IPS DF 19.7 (cell line): ENCODE results near the gene BRF1.
"Not testable (repeated sequence)": the region's sequence is repeated elsewhere in the genome, so short reads cannot be mapped to it uniquely, and the experiment has no call there.

ENCODE experiments used
- DNase-seq: peaks from one replicate; pipeline ENCODE4 v3.0.0-alpha.2; 2013; ENCODE audit warnings: low read depth, low spot score

The BRF1 gene

DNA sequence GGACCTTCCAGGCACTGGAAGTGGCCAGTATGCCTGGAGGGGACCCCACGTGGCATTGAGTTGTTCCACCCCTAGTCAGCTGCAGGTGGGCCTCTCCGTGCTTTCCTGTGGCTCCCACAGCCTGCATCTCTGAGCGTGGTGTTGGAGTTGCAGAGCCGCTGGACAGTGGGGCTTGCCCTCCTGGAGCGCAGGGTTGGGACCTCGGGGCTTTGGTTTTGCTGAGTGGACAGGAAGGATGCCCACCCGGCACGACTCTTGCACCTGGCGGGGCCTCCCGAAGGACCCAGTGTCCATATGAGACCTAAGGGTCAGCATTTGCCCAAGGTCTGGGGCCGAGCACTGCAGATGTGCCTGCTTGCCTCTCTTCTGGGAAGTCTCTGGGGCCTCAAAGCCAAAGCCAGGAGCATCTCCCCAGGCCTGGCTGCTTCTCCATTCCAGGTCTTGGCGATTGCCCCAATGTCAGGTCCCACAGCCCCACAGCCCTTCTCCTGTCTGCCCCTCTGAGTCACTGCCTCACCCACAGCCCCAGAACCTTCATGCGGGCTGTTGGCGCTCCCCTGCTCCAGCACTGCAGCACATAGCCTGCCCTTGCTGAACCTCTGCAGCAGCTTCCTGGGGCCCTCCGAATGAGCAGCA lies 15.3 kb upstream of the BRF1 start:
- DNase-seq = no peak

DNA sequence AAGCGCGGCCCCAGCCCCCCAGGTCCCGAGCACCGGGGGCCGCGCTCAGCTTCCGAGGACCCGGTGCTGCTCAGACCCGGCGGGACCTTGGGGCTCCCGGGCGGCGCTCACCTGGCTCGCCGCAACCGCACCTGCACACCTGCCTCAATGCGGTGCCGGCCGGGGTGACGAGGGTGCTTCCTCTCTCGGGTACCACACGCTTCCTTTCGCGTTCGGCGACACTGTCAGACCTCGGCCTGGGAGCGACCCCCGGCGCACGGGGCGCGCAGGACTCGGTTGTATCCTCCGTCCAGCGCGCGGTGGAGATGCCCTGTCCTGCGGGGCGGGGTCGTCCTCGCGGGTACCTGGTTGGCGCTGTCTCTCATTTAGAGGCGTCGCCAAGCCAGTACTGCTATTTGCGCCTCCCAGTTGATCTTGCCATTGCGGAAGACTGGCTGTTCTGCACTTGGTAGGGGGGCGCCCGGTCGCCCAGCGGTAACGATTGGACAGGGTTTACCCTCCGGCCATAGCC lies 14.5 kb upstream of the BRF1 start:
- DNase-seq = no peak

DNA sequence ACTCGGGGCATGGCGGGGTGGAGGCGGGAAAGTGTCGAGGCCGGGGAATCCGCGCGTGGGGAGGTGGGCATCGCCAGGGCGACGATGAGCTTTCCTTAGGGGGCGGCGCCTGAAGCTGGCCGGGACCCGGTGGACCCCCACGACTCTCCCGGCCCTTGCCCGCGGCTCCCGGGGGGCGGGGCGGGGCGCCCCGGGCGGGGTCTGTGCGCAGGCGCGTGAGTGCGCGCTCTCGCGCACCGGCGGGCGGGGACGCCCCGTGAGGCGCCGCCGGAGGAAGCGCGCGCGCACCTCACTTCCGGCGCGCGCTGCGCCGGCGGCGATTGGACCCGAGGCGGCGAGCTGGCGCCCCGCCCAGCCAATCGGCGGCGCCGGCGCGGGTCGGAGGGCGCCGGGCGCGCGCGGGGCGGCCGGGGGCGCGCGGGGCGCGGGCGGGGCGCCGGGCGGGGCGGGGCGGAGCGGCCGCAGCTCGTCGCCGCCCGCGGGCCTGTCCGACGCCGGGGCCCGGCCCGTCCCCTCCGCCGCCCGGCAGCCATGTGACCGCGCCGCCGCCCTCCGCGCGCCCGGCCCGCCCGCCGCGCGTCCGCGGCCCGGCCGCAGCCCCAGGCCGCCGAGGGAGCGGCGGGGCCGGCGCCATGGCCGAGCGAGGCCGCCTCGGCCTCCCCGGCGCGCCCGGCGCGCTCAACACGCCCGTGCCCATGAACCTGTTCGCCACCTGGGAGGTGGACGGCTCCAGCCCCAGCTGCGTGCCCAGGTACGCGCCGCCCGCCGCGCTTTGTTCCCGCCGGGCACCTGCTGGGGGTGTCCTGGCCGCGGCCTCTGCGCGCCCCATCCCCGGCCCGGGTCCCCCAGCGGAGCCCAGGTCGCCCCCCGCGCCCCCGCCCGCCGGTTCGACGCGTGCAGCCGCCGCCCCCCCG lies 13.7 kb upstream of the BRF1 start, which contains the start of gene PACS2:
PACS2 (plus strand) TSS at position 462 of the 914 bp plus-strand sequence; CDS start at position 633, 171 bp downstream.
- no peak for DNase-seq

DNA sequence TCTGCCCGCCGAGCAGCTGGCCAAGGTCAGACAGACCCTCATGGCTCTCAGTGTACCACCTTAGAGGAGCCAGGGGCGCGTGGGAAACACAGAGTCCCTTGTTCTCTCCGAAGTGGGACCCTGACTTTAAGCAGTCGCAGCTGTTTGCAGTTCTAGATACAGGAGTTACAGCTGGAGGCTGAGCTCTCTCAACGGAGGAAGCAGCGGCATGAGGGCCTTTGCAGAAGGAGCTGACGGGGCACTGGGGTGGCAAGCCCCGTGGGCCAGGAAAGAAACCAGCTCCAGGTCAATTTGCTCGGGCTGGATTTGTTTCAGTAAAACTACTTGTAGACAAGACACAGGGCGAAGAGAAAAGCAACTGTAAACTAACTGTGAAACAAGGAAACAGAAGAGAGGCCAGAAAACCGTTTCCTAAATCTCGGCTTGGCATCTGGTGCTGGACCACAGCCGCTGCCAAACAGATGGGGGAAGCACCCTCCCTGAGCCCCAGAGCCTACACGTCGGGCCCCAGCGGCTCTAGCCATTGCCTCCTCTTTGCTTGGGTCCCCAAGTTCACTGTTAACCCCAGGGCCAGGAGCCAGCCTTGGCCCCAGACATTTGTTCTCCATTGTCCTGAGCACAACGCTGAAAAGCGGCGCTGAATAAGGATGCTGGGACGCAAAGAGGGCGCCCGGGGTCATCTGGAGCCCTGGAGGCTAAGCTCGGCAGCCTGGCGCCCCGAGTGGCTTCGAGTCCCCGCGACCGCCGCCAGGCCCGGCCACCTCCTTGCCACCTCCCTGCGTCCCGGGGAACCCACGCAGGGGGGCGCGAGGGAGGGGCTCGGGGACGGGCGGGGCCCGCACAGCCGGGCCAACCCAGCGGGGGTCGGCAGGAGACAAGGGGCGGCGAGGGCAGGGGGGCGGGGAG lies 12.8 kb upstream of the BRF1 start:
- no peak for DNase-seq

DNA sequence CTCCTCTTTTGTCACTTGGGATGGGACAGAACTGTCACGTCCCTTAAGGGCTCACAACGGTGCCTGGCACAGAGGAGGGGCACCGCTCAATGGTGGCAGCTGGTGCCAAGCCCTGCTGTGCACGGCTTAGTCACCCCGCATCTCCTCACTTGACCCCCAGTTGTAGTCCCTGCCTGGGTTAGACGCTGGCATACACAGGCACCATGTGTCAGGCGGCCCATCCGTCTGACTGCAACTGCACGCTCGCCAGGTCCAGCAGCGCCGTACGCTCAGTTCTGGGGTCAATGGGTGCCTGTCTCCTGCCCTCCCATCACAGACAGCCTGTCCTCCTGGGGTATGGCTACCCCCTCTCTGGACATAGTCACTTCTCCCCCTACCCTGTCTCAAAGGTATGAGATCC lies 12.2 kb upstream of the BRF1 start:
- no peak for DNase-seq

DNA sequence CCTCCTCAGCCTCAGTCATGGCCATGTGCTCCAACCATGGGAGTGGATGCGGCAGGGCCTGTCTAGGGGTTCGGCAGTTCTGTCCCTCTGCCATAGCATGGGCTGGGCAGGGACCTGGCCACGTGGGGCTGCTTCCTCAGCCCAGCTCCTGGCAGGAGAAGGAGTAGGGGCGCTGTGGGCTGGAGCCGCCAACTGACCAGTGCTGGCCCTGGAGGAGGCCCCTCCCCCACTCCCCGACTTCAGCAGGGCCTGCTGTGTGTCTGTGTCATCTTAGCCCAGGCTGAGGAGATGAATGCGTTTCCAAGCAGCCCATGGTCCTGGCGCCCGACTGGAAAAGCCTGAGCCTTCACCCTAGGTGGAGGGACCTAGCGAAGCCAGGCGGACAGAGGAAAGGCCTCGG lies 11.0 kb upstream of the BRF1 start:
- DNase-seq = no peak

DNA sequence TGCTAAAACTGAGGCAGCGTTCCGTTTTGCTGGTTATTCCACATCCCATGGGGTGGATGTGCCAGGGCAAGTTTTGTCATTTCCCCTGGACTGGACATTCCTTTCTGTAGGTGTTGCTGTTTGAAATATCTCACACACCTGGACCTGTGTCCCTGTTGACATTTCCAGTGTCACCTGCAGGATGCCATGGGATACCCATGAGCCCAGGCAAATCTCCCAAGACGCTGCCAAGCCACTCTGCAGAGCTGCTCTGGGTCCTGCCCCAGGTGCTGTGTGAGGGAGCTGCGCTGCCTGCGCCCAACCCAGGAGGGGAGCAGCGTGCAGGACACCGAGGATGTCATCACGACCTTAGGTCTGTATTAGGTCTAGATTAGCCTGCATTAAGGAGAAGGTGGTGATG lies 8.6 kb upstream of the BRF1 start:
- DNase-seq = no peak

DNA sequence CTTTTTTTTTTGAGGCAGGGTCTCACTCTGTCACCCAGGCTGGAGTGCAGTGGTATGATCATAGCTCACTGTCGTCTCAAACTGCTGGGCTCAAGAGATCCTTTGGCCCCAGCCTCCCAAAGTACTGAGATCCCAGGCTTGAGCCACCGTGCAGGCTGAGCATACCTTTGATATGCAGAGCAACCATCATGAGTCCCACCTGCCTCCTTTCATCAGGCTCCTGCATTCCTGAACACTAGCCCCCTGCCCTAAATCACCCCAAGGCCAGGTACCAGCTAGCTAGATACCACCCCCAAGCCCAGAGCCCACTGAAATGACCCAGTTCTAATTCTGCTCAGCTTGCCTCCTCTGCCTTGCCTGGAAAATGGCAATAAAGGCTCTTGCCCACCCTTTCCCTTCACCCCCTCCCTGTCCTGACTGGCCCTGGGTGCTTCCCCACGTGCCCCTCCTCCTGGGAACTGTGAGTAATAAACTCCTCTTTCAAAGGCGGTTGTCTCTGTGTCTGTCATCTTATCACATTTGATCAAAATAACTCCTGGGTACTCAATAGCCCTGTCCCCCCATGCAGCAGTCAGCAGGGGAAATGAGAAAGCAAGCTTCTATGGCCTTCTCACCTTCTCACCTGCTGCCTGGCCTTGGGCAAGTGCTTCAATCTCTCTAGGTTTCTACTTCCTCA lies 6.4 kb upstream of the BRF1 start:
- DNase-seq = no peak

DNA sequence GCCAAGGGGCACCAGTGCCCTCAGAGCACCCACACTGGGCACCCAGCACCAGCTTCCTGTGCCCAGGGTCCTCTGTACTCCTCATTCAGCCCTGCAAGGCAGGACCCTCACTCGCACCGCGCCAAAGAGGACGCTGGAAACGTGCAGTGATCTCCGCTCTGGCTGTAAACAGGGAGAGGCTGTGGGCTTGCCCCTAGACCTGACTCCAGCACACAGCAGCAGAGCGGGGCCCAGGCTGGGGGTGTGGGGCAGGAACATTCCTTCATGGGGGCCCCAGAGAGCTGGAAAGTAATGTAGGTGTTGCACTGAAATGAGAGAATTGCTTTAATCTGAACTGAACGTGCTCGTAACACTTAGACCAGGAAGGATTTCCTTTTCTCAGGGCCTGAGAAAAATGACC lies 5.0 kb upstream of the BRF1 start:
- DNase-seq = no peak

DNA sequence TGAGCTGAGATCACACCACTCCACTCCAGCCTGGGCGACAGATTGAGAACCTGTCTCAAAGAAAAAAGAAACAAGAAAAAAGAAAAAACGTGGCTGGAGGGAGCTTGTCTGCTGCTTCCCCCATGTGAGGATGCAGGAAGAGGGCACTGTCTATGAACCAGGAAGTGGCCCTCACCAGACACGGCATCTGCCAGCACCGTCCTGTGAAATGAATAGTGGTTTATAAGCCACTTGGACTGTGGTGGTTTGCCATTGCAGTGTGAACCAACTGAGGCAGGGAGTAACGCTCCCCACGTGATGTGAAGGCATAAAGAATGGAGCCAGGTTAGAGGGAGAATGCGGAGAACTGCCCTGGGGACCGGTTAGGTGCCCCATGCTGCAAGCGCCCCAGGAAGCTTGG lies 4.5 kb upstream of the BRF1 start:
- no peak for DNase-seq

DNA sequence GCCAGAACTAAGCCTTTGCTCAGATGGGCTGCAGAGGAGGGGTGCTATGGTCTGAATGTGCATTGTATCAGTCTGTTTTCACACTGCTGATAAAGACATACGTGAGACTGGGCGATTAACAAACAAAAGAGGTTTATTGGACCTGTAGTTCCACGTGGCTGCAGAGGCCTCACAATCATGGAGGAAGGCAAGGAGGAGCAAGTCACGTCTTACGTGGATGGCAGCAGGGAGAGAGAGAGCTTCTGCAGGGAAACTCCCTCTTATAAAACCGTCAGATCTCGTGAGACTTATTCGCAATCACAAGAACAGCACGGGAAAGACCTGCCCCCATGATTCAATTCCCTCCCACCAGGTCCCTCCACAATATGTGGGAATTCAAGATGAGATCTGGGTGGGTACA lies 3.8 kb upstream of the BRF1 start:
- DNase-seq = no peak

DNA sequence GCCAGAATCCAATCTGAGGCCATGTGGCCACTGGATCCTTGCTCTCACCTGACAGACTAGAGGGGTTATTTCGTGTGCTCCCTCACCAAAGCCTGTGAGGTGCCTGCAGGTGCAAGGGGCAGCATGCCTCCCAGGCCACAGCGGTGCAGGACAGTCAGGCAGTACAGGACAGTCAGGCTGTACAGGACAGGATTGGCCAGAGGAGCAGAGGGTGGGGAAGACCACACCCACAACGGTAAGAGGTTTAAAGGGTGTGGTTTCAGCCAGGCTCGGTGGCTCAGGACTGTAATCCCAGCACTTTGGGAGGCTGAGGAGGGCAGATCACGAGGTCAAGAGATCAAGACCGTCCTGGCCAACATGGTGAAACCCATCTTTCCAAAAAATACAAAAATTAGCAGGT lies 3.1 kb upstream of the BRF1 start:
- no peak for DNase-seq

DNA sequence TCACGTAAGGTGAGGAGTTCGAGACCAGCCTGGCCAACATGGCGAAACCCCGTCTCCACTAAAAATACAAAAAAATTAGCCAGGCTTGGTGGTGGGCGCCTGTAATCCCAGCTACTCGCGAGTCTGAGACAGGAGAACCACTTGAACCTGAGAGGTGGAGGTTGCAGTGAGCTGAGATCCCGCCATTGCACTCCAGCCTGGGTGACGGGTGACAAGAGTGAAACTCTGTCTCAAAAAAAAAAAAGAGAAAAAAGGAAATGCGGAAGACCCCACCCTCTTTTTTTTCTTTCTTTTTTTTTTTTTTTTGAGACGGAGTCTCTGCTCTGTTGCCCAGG lies 1.1 kb upstream of the BRF1 start:
- DNase-seq = not testable (repeated sequence)

DNA sequence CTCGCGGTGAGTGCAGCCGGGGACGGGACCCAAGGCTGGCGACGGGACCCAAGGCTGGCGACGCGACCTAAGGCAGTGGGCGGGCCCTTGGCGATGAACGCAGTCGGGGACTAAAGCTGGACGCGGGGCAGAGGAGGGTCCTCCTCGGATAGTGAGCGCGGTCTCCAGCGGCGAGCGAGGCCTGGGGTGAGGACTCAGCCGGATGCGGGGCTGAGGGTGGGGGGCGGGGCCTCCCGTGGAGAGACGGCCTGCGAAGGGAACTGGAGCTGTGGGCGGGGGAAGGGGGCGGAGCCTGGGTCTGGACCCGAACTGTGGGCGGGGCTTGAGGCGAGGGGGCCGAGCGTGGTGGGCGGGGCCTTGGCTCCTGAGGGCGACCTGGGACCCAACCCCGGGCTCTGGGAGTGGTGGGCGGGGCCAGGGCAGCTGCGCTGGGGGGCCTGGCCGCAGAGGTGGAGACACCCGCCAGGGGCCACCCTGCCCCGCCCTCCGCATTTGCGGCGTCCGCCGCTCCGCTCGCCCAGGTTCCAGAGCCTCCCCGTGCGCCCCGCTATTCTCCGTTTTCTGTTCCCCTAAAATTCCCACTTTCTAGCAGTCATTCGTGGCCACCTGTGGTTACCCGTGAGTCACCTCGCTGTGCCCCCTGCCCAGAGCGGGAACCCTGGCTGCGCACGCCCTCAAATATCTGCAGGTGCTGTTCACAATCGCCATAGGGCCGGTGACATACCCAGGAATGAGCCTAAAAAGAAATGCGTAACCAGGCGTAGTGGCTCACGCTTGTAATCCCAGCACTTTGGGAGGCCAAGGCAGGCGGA lies 508 bp upstream of the BRF1 start:
- DNase-seq = no peak

DNA sequence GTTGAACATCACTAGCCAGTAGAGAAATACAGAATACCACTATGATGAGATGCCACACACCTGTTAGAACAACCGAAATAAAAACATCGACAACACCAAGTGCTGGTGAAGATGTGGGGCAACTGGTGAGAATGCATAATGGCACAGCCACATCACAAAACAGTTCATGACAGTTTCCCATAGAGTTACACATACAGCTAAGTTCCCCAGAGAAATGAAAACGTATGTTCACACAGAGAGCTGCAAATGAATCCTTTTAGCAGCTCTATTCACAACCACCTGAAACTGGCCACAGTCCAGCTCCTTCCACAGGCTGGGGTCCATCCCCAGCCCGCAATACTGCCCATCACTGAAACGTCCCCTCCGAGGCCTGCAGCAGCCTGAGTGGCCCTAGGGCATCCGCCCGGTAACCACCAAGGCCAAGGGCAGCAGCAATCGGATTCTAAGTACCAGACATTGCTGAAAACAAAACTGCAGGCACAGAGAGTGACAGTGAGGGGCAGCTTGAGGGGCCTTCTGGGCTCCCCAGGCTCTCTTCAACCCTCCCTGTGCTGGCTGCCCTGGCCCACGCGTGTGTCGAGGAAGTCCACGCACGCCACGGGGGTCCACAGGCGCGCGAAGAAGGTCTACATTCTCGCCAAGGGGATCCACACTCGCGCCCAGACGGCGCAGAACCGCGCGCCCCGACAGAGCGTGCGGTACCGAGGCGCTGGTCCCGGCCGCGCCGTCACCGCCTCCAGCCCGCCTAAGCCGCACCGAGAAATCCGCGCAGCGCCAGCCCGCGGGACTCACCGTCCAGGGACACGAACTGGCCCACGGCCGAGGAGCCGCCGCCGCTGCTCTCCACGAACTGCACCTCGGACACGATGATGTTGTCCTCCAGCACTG lies 903 bp downstream of the BRF1 start:
- DNase-seq = no peak

DNA sequence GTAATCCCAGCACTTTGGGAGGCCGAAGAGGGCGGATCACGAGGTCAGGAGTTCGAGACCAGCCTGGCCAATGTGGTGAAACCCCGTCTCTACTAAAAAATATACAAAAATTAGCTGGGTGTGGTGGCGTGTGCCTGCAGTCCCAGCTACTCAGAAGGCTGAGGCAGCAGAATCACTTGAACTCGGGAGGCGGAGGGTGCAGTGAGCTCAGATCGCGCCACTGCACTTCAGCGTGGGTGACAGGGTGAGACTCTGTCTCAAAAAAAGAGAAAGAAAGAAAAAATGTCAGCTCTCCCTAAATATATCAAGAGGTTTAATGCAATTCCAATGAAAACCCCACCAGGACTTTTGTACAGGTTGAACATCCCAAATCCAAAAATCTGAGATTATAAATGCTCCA lies 3.5 kb downstream of the BRF1 start:
- not testable (repeated sequence) for DNase-seq

DNA sequence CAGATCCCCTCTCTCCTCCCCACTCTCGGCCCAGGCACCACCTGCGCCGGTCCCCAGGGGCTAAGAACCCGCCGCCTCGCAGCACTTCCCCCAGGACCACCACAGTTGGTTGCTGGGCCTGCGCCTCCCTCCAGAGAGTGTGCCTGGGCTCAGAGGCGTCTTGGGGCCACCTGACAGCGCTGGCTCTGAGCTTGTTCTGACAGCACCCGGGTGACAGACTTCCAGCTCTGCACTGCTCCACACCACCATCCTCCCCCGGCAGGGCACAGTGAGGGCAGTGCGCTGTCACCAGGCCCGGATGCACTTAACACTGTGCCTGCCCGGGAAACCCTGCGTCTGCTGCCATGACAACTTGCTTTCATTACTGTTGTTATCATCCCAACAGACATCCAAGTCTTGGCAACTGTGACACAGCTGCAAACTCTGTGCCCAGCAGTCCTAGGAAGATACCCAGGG lies 6.6 kb downstream of the BRF1 start:
- no peak for DNase-seq

DNA sequence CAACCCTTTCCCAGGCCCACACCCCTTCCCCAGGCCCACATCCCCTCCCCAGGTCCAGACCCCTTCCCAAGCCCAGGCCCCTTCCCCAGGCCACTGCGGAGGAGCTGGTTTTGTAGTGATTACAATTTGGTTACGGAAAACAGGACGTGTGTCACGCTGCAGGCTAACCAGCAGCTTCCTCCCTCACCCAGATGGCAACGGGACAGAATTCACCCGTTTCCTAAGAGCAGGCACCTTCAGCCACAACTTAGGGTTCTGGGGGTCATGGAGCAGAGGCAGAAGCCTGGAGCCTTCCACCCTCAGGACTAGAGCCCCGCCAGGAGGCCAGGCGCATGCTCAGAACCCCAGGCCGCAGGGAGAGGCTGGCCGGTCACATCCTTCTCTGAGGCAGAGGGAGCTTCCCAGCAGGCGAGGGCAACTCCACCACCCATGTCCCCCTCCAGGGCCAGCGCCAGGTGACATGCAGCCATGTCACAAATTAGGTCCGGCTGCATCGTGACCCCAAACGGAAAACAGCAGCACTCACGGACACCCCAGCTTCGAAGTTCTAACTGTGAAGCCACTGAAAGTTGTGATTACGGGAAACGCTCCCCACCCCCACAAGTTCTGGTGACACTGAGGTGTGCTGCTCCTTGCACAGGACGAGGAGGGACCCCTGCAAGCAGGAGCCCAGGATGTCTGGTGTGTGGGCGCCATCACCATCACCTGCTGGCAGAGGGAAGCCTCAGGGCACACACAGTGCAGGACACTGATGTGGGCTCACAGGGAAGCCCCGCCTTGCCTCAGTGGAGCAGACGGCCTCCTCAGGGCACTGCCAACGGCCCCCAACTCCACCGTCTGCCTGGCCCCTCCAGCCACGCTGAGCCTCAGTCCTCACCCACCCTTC lies 7.7 kb downstream of the BRF1 start:
- DNase-seq = no peak
